Measurements from ENCODE around the gene PTPN11. TPM values are rescaled to one million over a fixed set of nuclear protein-coding genes. Genes with fewer than 3 reads are reported as not detected.

PTPN11 gene
- total RNA-seq, 1 donor from 2014 or later = 92.1 TPM

DNA sequence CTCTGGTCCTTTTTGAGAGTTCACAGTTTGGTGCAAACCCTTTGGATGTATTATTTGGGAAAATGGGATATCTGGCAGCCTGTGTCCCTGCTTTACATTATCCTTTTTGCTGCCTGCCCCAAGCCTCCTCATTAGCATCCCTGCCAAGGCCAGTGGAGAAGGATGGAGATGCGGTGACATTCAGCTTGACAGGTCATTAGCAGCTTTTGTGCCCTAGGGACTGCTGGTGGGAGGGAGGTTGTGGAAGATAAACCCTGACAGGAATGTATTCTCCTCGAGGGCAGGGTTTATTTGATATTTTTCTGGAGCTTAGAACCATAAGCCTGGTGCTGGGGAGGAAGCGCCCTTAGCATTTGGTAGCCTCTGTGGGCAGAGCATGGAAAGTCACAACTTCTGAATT lies 49.3 kb downstream of the PTPN11 start:
- no peaks in the 10 kb centered on the region for H3K27me3 Mint-ChIP-seq (ENCODE audit: low read depth)
- TF ChIP-seq, protein P1, sequence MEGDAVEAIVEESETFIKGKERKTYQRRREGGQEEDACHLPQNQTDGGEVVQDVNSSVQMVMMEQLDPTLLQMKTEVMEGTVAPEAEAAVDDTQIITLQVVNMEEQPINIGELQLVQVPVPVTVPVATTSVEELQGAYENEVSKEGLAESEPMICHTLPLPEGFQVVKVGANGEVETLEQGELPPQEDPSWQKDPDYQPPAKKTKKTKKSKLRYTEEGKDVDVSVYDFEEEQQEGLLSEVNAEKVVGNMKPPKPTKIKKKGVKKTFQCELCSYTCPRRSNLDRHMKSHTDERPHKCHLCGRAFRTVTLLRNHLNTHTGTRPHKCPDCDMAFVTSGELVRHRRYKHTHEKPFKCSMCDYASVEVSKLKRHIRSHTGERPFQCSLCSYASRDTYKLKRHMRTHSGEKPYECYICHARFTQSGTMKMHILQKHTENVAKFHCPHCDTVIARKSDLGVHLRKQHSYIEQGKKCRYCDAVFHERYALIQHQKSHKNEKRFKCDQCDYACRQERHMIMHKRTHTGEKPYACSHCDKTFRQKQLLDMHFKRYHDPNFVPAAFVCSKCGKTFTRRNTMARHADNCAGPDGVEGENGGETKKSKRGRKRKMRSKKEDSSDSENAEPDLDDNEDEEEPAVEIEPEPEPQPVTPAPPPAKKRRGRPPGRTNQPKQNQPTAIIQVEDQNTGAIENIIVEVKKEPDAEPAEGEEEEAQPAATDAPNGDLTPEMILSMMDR (conservative IDR thresholded peaks at IDR 0.05) = no peak
- peaks cover 4% of the 10 kb centered on the region for H3K36me3 Mint-ChIP-seq (ENCODE audit: low read depth)
- no peak for DNase-seq (ENCODE audit: low read depth, low spot score)
- H3K9me3 Mint-ChIP-seq = no peaks in the 10 kb centered on the region
- no peak overlapping the region for H3K4me3 Mint-ChIP-seq
- H3K27ac Mint-ChIP-seq (ENCODE audit: unreplicated experiment) = peak overlapping the region; percentile 22
- H3K4me1 Mint-ChIP-seq = peaks cover 15% of the 10 kb centered on the region

DNA sequence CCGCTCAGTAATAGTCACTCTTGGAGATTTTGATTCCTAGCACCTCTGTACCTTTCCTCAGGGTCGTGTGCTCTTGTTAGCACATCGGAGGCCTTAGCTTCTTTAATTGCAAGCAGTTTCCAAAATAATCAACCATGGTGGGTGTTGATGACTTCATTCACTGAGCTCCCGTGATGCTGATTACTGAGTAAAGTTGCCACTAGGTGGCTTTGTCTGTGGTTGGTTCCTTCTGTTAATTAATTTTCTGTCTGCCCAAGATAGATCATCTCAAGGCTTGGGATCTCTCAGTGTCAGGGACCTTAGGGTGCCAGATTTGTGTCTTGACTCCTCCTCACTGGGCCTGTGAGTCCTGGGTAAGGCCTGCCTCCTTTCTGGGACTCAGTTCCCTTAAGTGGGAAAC lies 54.3 kb downstream of the PTPN11 start:
- H3K36me3 Mint-ChIP-seq (ENCODE audit: low read depth) = peaks cover 20% of the 10 kb centered on the region
- peaks cover 3% of the 10 kb centered on the region for H3K4me1 Mint-ChIP-seq
- H3K27me3 Mint-ChIP-seq (ENCODE audit: low read depth) = no peaks in the 10 kb centered on the region
- TF ChIP-seq, protein P1 (conservative IDR thresholded peaks at IDR 0.05) = peak; percentile 46
- peaks cover 2% of the 10 kb centered on the region for H3K9me3 Mint-ChIP-seq
- DNase-seq (ENCODE audit: low read depth, low spot score) = no peak
- no peak overlapping the region for H3K4me3 Mint-ChIP-seq
- H3K27ac Mint-ChIP-seq (ENCODE audit: unreplicated experiment) = no peak overlapping the region

DNA sequence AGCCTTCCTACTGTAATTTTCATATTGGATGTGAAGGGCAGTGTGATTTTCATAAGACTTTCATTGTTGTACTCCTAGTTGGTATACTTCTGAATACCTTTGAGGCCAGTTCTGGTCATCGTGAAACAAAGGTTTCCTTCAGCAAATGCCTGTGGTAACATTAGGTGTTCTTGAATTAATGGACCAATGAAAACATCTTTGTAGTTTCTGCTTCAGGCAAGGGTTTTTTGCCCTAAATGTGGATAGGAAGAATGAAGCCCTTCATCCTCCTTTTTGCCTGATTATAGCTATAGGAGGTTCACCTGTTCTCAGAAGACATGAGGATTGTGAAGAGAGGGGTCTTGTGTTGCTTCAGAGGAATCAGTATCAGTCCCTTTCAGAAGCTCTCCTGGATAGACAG lies 60.7 kb downstream of the PTPN11 start:
- Mint-ChIP-seq H3K27ac (ENCODE audit: unreplicated experiment) (no peak overlapping the region), H3K27me3 (ENCODE audit: low read depth) (no peaks in the 10 kb centered on the region), H3K36me3 (ENCODE audit: low read depth) (peaks cover 62% of the 10 kb centered on the region), H3K4me3 (no peak overlapping the region), H3K9me3 (peaks cover 2% of the 10 kb centered on the region), H3K4me1 (no peaks in the 10 kb centered on the region)
- no peak for DNase-seq (ENCODE audit: low read depth, low spot score)
- TF ChIP-seq, protein P1 (conservative IDR thresholded peaks at IDR 0.05) = no peak

DNA sequence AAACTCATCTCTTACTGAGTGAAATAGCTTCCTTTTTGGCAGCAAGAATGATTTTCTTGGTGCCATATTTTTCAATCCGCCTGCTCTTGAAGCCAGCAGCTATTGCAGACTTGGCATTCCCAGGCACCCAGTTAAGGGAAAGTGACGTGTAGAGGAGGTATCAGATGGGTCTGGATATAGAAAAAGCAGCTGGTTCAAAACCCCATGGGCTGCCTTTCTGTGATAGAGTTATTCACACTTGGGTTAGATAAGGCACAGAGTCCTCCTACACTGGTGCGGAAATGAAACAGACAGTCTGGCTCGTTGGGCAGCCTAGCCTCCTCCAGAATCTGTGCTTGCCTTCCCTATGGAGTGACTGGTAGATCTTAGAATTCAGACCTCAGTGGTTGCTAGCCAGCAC lies 62.2 kb downstream of the PTPN11 start:
- Mint-ChIP-seq H3K27ac (ENCODE audit: unreplicated experiment) (no peak overlapping the region), H3K9me3 (peaks cover 2% of the 10 kb centered on the region), H3K4me1 (no peaks in the 10 kb centered on the region), H3K4me3 (no peak overlapping the region), H3K27me3 (ENCODE audit: low read depth) (no peaks in the 10 kb centered on the region), H3K36me3 (ENCODE audit: low read depth) (peaks cover 59% of the 10 kb centered on the region)
- TF ChIP-seq, protein P1 (conservative IDR thresholded peaks at IDR 0.05) = no peak
- DNase-seq (ENCODE audit: low read depth, low spot score) = no peak

DNA sequence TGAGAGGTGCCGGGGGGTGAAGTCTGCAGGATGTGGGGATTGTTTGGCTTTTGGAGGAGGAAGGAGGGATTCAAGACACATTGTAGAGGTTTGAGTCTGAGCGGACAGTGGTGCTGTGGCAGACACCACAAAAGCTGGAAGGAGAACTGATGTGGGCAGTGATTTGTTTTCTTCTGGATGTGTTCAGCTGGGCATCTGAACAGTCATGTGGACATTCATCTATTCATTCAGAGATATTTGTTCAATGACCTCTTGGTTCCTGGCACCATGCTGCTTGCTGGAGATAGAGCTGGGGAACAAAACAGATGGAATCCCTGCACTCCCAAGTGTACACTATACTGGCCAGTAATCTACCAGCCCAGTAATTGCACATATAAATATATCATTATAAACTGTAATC lies 64.0 kb downstream of the PTPN11 start:
- TF ChIP-seq, protein P1 (conservative IDR thresholded peaks at IDR 0.05) = no peak
- no peaks in the 10 kb centered on the region for H3K4me1 Mint-ChIP-seq
- peaks cover 56% of the 10 kb centered on the region for H3K36me3 Mint-ChIP-seq (ENCODE audit: low read depth)
- H3K4me3 Mint-ChIP-seq = no peak overlapping the region
- H3K9me3 Mint-ChIP-seq = peaks cover under 1% of the 10 kb centered on the region
- no peaks in the 10 kb centered on the region for H3K27me3 Mint-ChIP-seq (ENCODE audit: low read depth)
- no peak for DNase-seq (ENCODE audit: low read depth, low spot score)
- H3K27ac Mint-ChIP-seq (ENCODE audit: unreplicated experiment) = no peak overlapping the region

DNA sequence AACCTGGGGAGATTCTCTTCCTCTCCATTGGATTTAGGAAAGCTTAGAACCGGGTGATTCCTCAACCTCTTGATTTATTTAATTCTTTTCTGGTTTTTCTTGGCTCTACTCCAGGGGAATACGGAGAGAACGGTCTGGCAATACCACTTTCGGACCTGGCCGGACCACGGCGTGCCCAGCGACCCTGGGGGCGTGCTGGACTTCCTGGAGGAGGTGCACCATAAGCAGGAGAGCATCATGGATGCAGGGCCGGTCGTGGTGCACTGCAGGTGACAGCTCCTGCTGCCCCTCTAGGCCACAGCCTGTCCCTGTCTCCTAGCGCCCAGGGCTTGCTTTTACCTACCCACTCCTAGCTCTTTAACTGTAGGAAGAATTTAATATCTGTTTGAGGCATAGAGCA lies 67.6 kb downstream of the PTPN11 start:
- Mint-ChIP-seq H3K4me1 (no peaks in the 10 kb centered on the region), H3K36me3 (ENCODE audit: low read depth) (peaks cover 36% of the 10 kb centered on the region), H3K4me3 (no peak overlapping the region)

More for the DNA sequence above, 67.6 kb downstream of the PTPN11 start:
- Mint-ChIP-seq H3K27me3 (ENCODE audit: low read depth) (no peaks in the 10 kb centered on the region), H3K9me3 (no peaks in the 10 kb centered on the region), H3K27ac (ENCODE audit: unreplicated experiment) (no peak overlapping the region)
- no peak for DNase-seq (ENCODE audit: low read depth, low spot score)
- TF ChIP-seq, protein P1 (conservative IDR thresholded peaks at IDR 0.05) = no peak

All from neural crest cell (in vitro differentiated cells).